ENCODE results near the gene PTPRM.

DNA sequence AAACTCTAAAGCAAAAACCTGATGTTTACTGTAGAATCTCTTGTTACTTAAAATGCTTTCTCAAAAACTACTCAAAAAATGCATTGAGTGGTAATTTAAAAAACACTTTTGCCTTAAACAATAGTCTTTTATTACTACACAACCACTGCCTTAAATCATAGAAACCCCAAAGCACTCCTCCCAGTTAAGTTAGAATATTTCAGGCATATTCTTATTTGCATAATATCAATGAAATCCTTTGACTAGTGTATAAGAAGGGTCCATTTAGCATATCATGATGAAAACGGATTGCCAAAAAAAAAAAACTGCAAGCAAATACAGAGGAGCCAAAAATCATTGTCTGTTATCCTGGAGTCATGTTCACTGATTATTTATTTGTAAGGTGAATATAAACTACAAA, 119.2 kb downstream of the PTPRM start:
- TF ChIP-seq, protein P1, sequence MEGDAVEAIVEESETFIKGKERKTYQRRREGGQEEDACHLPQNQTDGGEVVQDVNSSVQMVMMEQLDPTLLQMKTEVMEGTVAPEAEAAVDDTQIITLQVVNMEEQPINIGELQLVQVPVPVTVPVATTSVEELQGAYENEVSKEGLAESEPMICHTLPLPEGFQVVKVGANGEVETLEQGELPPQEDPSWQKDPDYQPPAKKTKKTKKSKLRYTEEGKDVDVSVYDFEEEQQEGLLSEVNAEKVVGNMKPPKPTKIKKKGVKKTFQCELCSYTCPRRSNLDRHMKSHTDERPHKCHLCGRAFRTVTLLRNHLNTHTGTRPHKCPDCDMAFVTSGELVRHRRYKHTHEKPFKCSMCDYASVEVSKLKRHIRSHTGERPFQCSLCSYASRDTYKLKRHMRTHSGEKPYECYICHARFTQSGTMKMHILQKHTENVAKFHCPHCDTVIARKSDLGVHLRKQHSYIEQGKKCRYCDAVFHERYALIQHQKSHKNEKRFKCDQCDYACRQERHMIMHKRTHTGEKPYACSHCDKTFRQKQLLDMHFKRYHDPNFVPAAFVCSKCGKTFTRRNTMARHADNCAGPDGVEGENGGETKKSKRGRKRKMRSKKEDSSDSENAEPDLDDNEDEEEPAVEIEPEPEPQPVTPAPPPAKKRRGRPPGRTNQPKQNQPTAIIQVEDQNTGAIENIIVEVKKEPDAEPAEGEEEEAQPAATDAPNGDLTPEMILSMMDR (conservative IDR thresholded peaks at IDR 0.05; ENCODE audit: low read depth, low read length) = no peak
- TF ChIP-seq RAD21 (IDR thresholded peaks at IDR 0.05; ENCODE audit: low read length) (no peak), BHLHE40 (IDR thresholded peaks at IDR 0.05; ENCODE audit: low read depth, low read length) (no peak), POLR2A (IDR thresholded peaks at IDR 0.05; ENCODE audit: low read depth, low read length) (no peak), RFX5 (IDR thresholded peaks at IDR 0.05; ENCODE audit: low read depth, low read length) (no peak), MXI1 (IDR thresholded peaks at IDR 0.05; ENCODE audit: borderline replicate concordance, low read depth, low read length) (no peak), MAZ (IDR thresholded peaks at IDR 0.05; ENCODE audit: borderline replicate concordance, low read depth, low read length) (no peak), SMC3 (IDR thresholded peaks at IDR 0.05; ENCODE audit: low read depth, low read length) (no peak), CEBPB (IDR thresholded peaks at IDR 0.05; ENCODE audit: low read depth, low read length) (no peak), CHD1 (IDR thresholded peaks at IDR 0.05; ENCODE audit: low read depth, low read length) (no peak), RCOR1 (IDR thresholded peaks at IDR 0.05; ENCODE audit: insufficient replicate concordance, low read length) (no peak)
- TF ChIP-seq, protein P2, sequence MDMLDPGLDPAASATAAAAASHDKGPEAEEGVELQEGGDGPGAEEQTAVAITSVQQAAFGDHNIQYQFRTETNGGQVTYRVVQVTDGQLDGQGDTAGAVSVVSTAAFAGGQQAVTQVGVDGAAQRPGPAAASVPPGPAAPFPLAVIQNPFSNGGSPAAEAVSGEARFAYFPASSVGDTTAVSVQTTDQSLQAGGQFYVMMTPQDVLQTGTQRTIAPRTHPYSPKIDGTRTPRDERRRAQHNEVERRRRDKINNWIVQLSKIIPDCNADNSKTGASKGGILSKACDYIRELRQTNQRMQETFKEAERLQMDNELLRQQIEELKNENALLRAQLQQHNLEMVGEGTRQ (IDR thresholded peaks at IDR 0.05; ENCODE audit: low read depth, low read length) = no peak
- TF ChIP-seq, protein P3, sequence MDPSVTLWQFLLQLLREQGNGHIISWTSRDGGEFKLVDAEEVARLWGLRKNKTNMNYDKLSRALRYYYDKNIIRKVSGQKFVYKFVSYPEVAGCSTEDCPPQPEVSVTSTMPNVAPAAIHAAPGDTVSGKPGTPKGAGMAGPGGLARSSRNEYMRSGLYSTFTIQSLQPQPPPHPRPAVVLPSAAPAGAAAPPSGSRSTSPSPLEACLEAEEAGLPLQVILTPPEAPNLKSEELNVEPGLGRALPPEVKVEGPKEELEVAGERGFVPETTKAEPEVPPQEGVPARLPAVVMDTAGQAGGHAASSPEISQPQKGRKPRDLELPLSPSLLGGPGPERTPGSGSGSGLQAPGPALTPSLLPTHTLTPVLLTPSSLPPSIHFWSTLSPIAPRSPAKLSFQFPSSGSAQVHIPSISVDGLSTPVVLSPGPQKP (IDR thresholded peaks at IDR 0.05; ENCODE audit: borderline replicate concordance, low read depth, low read length) = no peak
